IMR-90 (cell line): ENCODE data around the gene CHRNA1. TPM values are rescaled to one million over a fixed set of nuclear protein-coding genes. Genes with fewer than 3 reads are reported as not detected.

Experiments used
- ATAC-seq: fragments of 200-7000 bp; cut with Tn5 transposase; 2 replicates; pipeline ENCODE4 v1.9.1; 2020; ENCODE audit warnings: low read depth, mild to moderate bottlenecking, moderate library complexity
- BruUV-seq: library from RNA; stranded (reverse); fragments of 400-500 nt; replicated peaks from 2 replicates; lab custom pipeline; 2021; lab: Mats Ljungman, UMichigan
- CTCF ChIA-PET: fragments of 300-600 bp; formaldehyde crosslinking; extraction: SDS; loops from one replicate; lab custom pipeline; 2021; ENCODE audit warnings: antibody characterized with exemption; lab: Yijun Ruan, JAX
- POLR2A ChIA-PET: fragments of 300-600 bp; sonication (Branson Sonifier 250); formaldehyde crosslinking; loops from one replicate; lab custom pipeline; 2022; ENCODE audit warnings: antibody characterized with exemption; ENCODE audit not compliant: unreplicated experiment; lab: Charles Lee
- DNase-seq: peaks from one replicate; pipeline ENCODE4 v3.0.0; 2013
- H2AFZ ChIP-seq: replicated peaks from 2 replicates; pipeline ENCODE3; 2013; ENCODE audit warnings: low read length, mild to moderate bottlenecking; ENCODE audit not compliant: poor library complexity
- H2AK5ac ChIP-seq: 2 replicates; pipeline ENCODE4 v1.6.1; 2013; ENCODE audit warnings: low read depth, low read length, inconsistent platforms
- H2AK9ac ChIP-seq: replicated peaks from 2 replicates; pipeline ENCODE3; 2013; ENCODE audit warnings: mild to moderate bottlenecking, low read depth, low read length, moderate library complexity; ENCODE audit not compliant: poor library complexity
- H2BK120ac ChIP-seq: 2 replicates; pipeline ENCODE4 v1.6.1; 2013; ENCODE audit warnings: low read depth, low read length, inconsistent platforms
- H2BK15ac ChIP-seq: 3 replicates; pipeline ENCODE4 v1.6.1; 2013; ENCODE audit warnings: low read depth, low read length, inconsistent platforms
- H2BK20ac ChIP-seq: 2 replicates; pipeline ENCODE4 v1.6.1; 2013; ENCODE audit warnings: low read depth, mild to moderate bottlenecking, inconsistent platforms, low read length, moderate library complexity
- H2BK5ac ChIP-seq: 2 replicates; pipeline ENCODE4 v1.6.1; 2013; ENCODE audit warnings: mild to moderate bottlenecking, low read depth, low read length, inconsistent platforms; ENCODE audit not compliant: poor library complexity, severe bottlenecking
- H3K14ac ChIP-seq: replicated peaks from 2 replicates; pipeline ENCODE4 v1.6.1; 2013; ENCODE audit warnings: low read depth, low read length, inconsistent platforms
- H3K18ac ChIP-seq: 2 replicates; pipeline ENCODE4 v1.6.1; 2013; ENCODE audit warnings: low read depth, low read length, control low read depth
- H3K23ac ChIP-seq: 2 replicates; pipeline ENCODE4 v1.6.1; 2013; ENCODE audit warnings: low read depth, low read length, inconsistent platforms
- H3K27ac ChIP-seq: 2 replicates; pipeline ENCODE4 v1.5.1; 2013; ENCODE audit warnings: mild to moderate bottlenecking, control low read depth, low read length; ENCODE audit not compliant: insufficient read depth
- H3K27me3 ChIP-seq: 2 replicates; pipeline ENCODE4 v1.6.1; 2013; ENCODE audit warnings: low read length; ENCODE audit not compliant: control insufficient read depth, insufficient read depth
- H3K36me3 ChIP-seq: 2 replicates; pipeline ENCODE4 v1.6.1; 2013; ENCODE audit warnings: low read length, mixed read lengths; ENCODE audit not compliant: control insufficient read depth, insufficient read depth
- H3K4ac ChIP-seq: 2 replicates; pipeline ENCODE4 v1.6.1; 2013; ENCODE audit warnings: low read depth, low read length, inconsistent platforms
- H3K4me1 ChIP-seq: 2 replicates; pipeline ENCODE4 v1.6.1; 2013; ENCODE audit warnings: low read length, mixed read lengths; ENCODE audit not compliant: control insufficient read depth, insufficient read depth
- H3K4me2 ChIP-seq: 2 replicates; pipeline ENCODE4 v1.6.1; 2013; ENCODE audit warnings: low read depth, mild to moderate bottlenecking, control low read depth, low read length, moderate library complexity
- H3K4me3 ChIP-seq: 2 replicates; pipeline ENCODE4 v1.5.1; 2013; ENCODE audit warnings: low read depth, mild to moderate bottlenecking, control low read depth, low read length, moderate library complexity; ENCODE audit not compliant: insufficient read depth
- H3K56ac ChIP-seq: 2 replicates; pipeline ENCODE4 v1.6.1; 2013; ENCODE audit warnings: low read length, inconsistent platforms; ENCODE audit not compliant: insufficient read depth; ENCODE audit errors: extremely low read depth
- H3K79me1 ChIP-seq, 2 experiments: 2 replicates each; pipeline ENCODE4 v1.6.1; 2013; ENCODE audit warnings: low read length in 2 of 2, inconsistent platforms in 1 of 2, low read depth in 1 of 2
- H3K9ac ChIP-seq: 2 replicates; pipeline ENCODE4 v1.6.1; 2013; ENCODE audit warnings: low read depth, low read length, control low read depth
- H3K9me1 ChIP-seq: 2 replicates; pipeline ENCODE4 v1.6.1; 2013; ENCODE audit warnings: low read length, inconsistent platforms; ENCODE audit not compliant: insufficient read depth
- H3K9me3 ChIP-seq: 2 replicates; pipeline ENCODE4 v1.6.1; 2013; ENCODE audit warnings: low read length; ENCODE audit not compliant: control insufficient read depth, insufficient read depth
- H4K20me1 ChIP-seq: 2 replicates; pipeline ENCODE4 v1.6.1; 2013; ENCODE audit warnings: low read length, inconsistent platforms; ENCODE audit not compliant: insufficient read depth
- H4K5ac ChIP-seq: 2 replicates; pipeline ENCODE4 v1.6.1; 2013; ENCODE audit warnings: mild to moderate bottlenecking, low read depth, low read length, control low read depth
- H4K8ac ChIP-seq, 2 experiments: 2 replicates each; pipeline ENCODE4 v1.6.1; 2013; ENCODE audit warnings: low read depth in 2 of 2, low read length in 2 of 2, control low read depth in 1 of 2, inconsistent platforms in 1 of 2
- H4K91ac ChIP-seq: 2 replicates; pipeline ENCODE4 v1.6.1; 2013; ENCODE audit warnings: low read depth, low read length, inconsistent platforms; ENCODE audit not compliant: insufficient read depth
- BHLHE40 ChIP-seq: fragments of 150-350 bp; IDR thresholded peaks from 2 replicates; pipeline ENCODE4 v1.6.1; 2016; ENCODE audit warnings: mild to moderate bottlenecking, low read depth, low read length
- CHD1 ChIP-seq: IDR thresholded peaks from 2 replicates; pipeline ENCODE4 v1.6.1; 2012; ENCODE audit warnings: low read depth, low read length, improper control_type of control experiment
- CTCF ChIP-seq: conservative IDR thresholded peaks from 2 replicates; pipeline ENCODE4 v1.5.1; 2012; ENCODE audit warnings: mild to moderate bottlenecking, low read depth, low read length, improper control_type of control experiment
- FOS ChIP-seq: fragments of 150-350 bp; IDR thresholded peaks from 2 replicates; pipeline ENCODE4 v1.6.1; 2016; ENCODE audit warnings: low read depth, low read length
- MAZ ChIP-seq: IDR thresholded peaks from 2 replicates; pipeline ENCODE4 v1.6.1; 2012; ENCODE audit warnings: low read depth, mild to moderate bottlenecking, low read length, improper control_type of control experiment, moderate library complexity, borderline replicate concordance
- NFE2L2 ChIP-seq: fragments of 150-350 bp; IDR thresholded peaks from 2 replicates; pipeline ENCODE4 v1.6.1; 2016; ENCODE audit warnings: low read depth, mild to moderate bottlenecking, low read length
- RCOR1 ChIP-seq: IDR thresholded peaks from 2 replicates; pipeline ENCODE4 v1.6.1; 2012; ENCODE audit warnings: mild to moderate bottlenecking, low read length, improper control_type of control experiment; ENCODE audit not compliant: insufficient replicate concordance
- USF2 ChIP-seq: fragments of 150-350 bp; IDR thresholded peaks from 2 replicates; pipeline ENCODE4 v1.6.1; 2017; ENCODE audit warnings: mild to moderate bottlenecking, antibody characterized with exemption, low read length, low read depth
- WGBS, 2 experiments: methylation state at CpG; one replicate each; pipeline versions ENCODE4 v1.1.5 to v1.1.7; 2013; ENCODE audit warnings: missing lambda C conversion rate in 2 of 2; ENCODE audit not compliant: insufficient read length in 1 of 2; ENCODE audit errors: extremely low coverage in 2 of 2; 5-methylcytosine and 5-hydroxymethylcytosine counted together
- dilution Hi-C: fragments of 300-500 bp; cut with HindIII; formaldehyde crosslinking; loops from one replicate; pipeline ENCODE4 v1.14.3; 2018; ENCODE audit warnings: low sequenced_read_pairs; ENCODE audit not compliant: unreplicated experiment
- in situ Hi-C: fragments of 300-500 bp; cut with MboI; formaldehyde crosslinking; loops from 3 replicates; pipeline ENCODE4 v1.14.3; 2019; ENCODE audit warnings: low sequenced_read_pairs, inconsistent platforms, mixed read lengths
- intact Hi-C: fragments of 100-400 bp; cut with micrococcal nuclease; formaldehyde crosslinking; loops from 2 replicates; pipeline ENCODE4 v1.10.0; 2022
- polyA plus RNA-seq, 3 experiments: library from polyadenylated mRNA; depleted of rRNA; stranded (reverse); fragments of >200 nt; gene quantifications; 2 replicates each; pipeline ENCODE4 v1.2.3, GENCODE V29; 2012; ENCODE audit warnings: low replicate concordance in 1 of 3
- total RNA-seq: library from RNA; depleted of rRNA; stranded (reverse); fragments of >200 nt; gene quantifications from 2 replicates; pipeline ENCODE4 v1.2.3, GENCODE V29; 2012
- TF ChIP-seq, protein P1 (sequence below): fragments of 150-350 bp; IDR thresholded peaks from 2 replicates; pipeline ENCODE4 v1.6.1; 2016; ENCODE audit warnings: low read depth, mild to moderate bottlenecking, low read length, moderate library complexity, borderline replicate concordance

The CHRNA1 gene
- total and polyA plus RNA-seq, 2 of the 4 experiments (the other 2 are of a cell fraction) = 0.75 to 0.90 TPM

- TF ChIP-seq CTCF (no peak), NFE2L2 (no peak)
Observed at GRCh38 chr2:174750923-174751441, 13.3 kb downstream of the CHRNA1 start (continued).

- no peak for DNase-seq
- H3K4me1 ChIP-seq = no peaks in the 10 kb centered on the region; the same call in 1 of the 2 replicates
- peak overlapping the region; percentile 77 for H3K4ac ChIP-seq
- no peak overlapping the region for H3K14ac ChIP-seq
- H3K9ac ChIP-seq = no peak overlapping the region
- TF ChIP-seq FOS (no peak), RCOR1 (no peak), CHD1 (no peak), MAZ (no peak), USF2 (no peak), BHLHE40 (no peak)
- TF ChIP-seq, protein P1, sequence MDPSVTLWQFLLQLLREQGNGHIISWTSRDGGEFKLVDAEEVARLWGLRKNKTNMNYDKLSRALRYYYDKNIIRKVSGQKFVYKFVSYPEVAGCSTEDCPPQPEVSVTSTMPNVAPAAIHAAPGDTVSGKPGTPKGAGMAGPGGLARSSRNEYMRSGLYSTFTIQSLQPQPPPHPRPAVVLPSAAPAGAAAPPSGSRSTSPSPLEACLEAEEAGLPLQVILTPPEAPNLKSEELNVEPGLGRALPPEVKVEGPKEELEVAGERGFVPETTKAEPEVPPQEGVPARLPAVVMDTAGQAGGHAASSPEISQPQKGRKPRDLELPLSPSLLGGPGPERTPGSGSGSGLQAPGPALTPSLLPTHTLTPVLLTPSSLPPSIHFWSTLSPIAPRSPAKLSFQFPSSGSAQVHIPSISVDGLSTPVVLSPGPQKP = no peak
- H3K9me3 ChIP-seq = no peaks in the 10 kb centered on the region
- H4K91ac ChIP-seq = 0 out of 2 replicates have a peak overlapping the region, but pooled peaks have one; percentile 3
- H2BK20ac ChIP-seq = peak overlapping the region; percentile 29; the same call in 1 of the 2 replicates
- H2AK9ac ChIP-seq = no peak overlapping the region
- H4K8ac ChIP-seq = peak overlapping the region in 1 of 2 experiments; percentile 62; a peak in 1 of 4 replicates
- peaks cover 6% of the 10 kb centered on the region for H3K27me3 ChIP-seq
- ATAC-seq = no peak
- in situ Hi-C loops (loop anchor here (25.0 kb wide), 1 partner anchor 1338 kb away; the partner anchor contains the start of genes EVX2, HOXD12 and HOXD13), intact Hi-C loops (loop anchor here (1.0 to 5.0 kb wide), 3 partner anchors 47 to 241 kb away; no protein-coding TSS in a partner anchor), dilution Hi-C loops (loop anchor here (25.0 kb wide), 1 partner anchor 238 kb away; no protein-coding TSS in a partner anchor)
- ChIA-PET POLR2A (no interaction called here), CTCF (interaction anchor here (0.9 to 1.6 kb wide), 10 partner anchors 13 to 348 kb away, joined by 3 to 12 read pairs (median 5); partner anchors contain the start of gene CHRNA1)
- no peak overlapping the region for H2BK15ac ChIP-seq
- peak overlapping the region; percentile 89; the same call in 1 of the 2 replicates for H2AK5ac ChIP-seq
- H3K4me2 ChIP-seq = no peak overlapping the region
- no peak overlapping the region for H2BK5ac ChIP-seq
- H3K56ac ChIP-seq = no peak overlapping the region
- no peak overlapping the region for H3K4me3 ChIP-seq
- no peaks in the 10 kb centered on the region for H4K20me1 ChIP-seq
- H2AFZ ChIP-seq = peak overlapping the region; percentile 26
- WGBS, 2 experiments = no CpG with 5 or more reads among the region's 8 CpGs
- H3K9me1 ChIP-seq = peaks cover 9% of the 10 kb centered on the region; the same call in 1 of the 2 replicates
- no peak overlapping the region for H3K23ac ChIP-seq
- no peaks in the 10 kb centered on the region for H3K79me1 ChIP-seq
- peak overlapping the region; percentile 59; the same call in 1 of the 2 replicates for H2BK120ac ChIP-seq
- H3K18ac ChIP-seq = no peak overlapping the region
- H4K5ac ChIP-seq = no peak overlapping the region
- no TSS peak for BruUV-seq
- H3K27ac ChIP-seq = no peak overlapping the region
- H3K36me3 ChIP-seq = no peaks in the 10 kb centered on the region
Observed at GRCh38 chr2:174749793-174750192, 14.5 kb downstream of the CHRNA1 start.
